HG03135 (cell line): ENCODE measurements around the gene CDT1.
"Not testable (repeated sequence)": the region's sequence is repeated elsewhere in the genome, so short reads cannot be mapped to it uniquely, and the experiment has no call there.

Source experiments
- ATAC-seq: cut with Tn5 transposase; IDR thresholded peaks from one replicate; pipeline ENCODE4 v1.9.1; 2021; ENCODE audit warnings: mild to moderate bottlenecking, moderate library complexity; ENCODE audit not compliant: unreplicated experiment

Gene CDT1

DNA sequence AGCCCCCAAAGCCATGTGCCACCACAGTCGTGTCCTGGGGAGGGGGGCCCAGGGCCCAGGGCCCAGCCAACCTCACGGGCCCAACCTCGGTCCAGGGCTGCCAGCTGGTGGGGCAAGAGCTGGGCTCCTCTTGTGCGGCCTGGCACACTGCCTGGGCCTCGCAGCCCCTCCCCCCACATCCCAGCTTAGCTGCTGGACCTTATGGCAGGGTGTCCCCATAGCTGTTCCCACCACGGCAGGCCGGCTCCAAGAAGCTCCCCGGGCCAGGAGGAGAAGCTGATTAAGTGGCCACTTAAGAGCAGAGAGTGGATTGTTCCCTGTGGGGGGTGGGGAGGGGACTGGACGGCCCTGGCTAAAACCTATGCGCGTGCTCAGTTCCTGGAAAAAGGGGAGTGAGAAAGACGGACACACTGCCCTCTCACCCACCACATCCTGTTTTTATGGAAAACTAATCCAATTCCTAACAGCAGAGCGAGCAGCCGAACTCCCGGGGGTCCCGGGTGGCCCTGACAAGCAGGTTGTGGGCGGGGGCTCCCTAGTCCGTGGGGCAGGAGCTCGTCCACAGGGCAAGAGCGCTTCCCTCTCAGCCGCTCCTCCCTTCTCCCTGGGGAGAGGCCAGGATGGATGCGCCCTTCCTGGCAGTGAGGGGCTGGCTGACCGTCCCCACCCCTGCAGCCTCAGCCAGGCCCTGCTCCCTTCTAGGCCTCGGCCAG is 35.4 kb upstream of the CDT1 start:
- ATAC-seq: no peak

DNA sequence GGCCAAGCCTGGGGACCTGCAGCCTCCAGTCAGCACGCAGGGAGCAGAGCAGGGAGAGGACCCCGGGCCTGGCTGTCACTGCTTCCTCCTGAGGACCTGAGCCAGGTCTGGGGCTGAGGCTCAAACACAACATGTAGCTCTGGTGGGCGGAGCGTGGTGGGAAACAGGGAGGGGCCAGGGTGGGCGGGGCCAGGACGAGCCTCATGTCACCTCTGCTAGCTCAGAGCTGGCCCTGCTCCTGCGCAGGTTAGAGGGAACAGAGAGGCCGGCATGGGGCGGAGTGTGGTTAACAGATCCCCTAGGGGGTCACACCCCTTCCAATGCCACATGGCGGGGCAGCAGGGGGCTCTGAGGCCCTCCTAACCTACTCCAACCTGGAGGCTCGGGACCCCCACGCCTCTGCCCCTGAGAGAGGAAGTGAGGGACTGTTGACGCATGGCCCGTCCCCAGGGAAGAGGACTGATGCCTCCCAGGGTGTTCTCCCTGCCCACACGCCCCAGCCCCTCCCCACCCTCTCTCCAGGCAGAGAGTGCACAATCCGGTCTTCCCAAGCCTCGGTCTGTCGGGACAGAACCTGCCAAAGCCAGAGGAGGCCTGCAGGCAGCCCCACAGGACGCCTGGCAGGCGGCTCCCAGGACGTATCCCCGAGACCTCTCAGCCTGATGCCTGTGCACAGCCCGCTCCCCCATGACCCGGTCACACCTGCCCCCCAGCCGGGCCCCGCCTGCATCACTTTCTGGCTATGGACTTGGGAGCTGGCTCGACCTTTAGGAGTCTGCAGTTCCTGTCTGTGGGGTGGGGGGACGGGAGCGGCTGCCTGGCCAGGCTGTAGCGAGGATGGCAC is 33.8 kb upstream of the CDT1 start:
- ATAC-seq: no peak

DNA sequence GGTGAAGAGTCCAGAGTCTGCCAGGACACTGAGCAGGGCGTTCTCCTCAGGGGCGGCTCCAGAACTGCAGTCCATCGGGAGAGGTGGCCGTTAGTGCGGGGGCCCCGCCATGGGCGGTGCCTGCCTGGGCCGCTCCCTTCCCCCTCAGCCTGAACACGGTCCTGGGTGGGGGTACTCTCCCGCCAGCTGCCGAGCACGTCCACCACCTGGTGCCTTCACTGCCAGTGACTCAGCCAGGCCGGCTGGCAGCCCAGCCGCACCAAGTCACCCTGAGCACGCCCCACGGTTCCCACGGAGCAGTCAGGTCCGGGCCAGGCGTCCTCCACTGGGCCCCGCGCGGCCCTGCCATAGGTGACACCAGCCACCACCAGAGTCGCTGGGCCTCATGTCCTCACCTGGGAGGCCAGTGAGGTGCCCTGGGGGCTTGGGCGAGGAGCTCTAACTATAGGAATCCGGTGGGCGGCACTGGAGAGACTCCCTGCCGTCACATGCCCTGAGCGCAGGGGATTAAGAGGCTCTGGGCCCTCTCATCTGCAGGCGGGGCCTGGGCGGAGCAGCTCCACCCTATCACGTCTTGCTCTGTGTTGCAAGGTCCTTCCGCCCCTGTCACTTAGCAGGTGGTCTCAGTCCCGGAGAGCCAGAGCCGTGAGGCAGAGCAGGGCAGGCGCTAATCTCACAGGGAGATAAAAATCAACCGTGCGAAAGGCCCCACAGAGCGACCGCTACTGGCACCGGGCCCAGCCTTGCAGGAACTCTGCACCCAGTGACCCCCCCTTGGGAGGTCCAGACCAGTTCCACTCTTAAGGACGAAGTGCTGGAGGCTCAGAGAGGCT is 32.9 kb upstream of the CDT1 start:
- ATAC-seq: no peak

DNA sequence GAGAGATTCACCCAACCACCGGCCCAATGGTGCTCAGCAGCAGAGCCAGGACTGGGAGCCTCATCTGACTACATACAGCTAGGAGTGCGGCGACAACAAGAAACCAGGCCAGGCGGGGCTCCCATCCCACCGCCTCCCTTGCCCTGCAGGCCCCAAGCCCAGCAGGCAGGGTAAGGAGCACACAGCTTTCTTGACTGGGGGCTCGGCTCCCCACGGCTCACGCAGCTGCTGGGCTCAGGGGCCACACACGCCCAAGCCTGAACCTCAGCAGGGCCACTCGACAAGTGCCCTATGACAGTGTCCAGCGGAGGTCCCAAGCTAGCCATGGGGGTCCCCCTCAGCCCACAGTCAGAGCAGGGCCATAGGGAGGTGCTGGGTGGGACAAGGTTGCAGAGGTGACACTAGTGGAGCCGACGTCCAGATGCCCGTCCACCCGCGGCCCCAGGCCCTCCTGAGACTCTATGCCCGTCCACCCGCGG is 32.3 kb upstream of the CDT1 start:
- no peak for ATAC-seq

DNA sequence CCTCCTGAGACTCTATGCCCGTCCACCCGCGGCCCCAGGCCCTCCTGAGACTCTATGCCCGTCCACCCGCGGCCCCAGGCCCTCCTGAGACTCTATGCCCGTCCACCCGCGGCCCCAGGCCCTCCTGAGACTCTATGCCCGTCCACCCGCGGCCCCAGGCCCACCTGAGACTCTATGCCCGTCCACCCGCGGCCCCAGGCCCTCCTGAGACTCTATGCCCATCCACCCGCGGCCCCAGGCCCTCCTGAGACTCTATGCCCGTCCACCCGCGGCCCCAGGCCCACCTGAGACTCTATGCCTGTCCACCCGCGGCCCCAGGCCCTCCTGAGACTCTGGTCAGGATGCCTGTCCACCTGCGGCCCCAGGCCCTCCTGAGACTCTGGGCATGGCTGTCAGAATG is 31.8 kb upstream of the CDT1 start:
- not testable (repeated sequence) for ATAC-seq

GRCh38 chr16:88772871-88773811 is 30.4 kb upstream of the CDT1 start:
- no peak for ATAC-seq

- ATAC-seq: no peak
Measured at GRCh38 chr16:88773812-88774291, 29.7 kb upstream of the CDT1 start.

DNA sequence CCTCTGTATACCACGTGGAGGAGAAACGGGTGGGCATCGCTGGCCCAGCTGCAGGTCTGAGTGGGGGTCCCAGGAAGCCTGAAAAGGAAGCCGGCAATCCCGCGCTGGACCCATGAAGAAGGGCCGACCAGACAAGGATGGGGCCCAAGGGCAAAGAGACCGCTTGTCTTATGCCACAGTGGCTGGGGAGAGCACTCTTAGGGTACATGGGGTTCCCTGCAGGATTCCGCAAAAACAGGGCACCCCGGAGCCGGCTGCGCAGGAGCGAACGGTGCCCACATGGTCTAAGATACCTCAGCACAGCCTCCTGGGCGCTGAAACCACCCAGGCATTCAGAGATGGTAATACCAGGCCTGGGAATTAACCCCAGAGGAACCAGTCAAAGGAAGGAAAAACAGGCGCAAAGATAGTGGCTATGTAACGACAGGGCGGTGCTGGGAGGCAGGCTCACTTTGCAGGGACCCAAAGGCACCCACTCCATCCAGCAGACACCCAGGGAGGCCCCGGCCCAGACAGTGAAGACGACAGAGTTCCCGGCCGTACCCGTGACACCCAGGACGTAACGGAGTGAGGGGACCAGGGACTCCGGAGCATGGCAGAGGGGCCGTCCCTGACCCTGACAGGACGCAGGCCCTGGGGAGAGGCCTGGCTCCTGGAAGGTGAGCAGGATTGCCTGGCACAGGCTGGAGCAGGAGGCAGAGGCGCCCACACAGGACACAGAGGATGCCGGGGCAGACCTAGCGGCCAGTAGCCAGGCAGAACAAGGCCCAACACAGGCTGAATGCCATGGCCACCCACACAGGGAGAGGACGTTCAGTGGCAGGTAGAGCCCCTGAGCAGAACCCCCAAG is 28.8 kb upstream of the CDT1 start:
- no peak for ATAC-seq

DNA sequence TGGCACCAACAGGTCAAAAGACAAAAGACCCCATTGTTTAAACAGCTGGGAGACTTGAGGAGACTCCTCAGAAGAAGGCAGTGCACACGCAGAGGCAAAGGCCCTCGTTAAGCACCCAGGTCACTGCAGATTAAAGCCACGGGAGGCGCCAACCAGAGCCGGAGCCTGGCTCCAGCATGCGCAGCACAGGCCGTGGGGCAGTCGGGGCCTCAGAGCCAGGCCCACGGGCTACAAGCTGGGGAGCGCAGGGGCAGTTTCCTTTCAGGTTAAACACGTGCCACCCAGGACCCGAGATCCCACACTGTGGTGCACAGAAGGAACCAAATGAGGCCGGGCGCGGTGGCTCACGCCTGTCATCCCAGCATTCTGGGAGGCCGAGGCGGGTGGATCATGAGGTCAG is 27.8 kb upstream of the CDT1 start:
- ATAC-seq: no peak

DNA sequence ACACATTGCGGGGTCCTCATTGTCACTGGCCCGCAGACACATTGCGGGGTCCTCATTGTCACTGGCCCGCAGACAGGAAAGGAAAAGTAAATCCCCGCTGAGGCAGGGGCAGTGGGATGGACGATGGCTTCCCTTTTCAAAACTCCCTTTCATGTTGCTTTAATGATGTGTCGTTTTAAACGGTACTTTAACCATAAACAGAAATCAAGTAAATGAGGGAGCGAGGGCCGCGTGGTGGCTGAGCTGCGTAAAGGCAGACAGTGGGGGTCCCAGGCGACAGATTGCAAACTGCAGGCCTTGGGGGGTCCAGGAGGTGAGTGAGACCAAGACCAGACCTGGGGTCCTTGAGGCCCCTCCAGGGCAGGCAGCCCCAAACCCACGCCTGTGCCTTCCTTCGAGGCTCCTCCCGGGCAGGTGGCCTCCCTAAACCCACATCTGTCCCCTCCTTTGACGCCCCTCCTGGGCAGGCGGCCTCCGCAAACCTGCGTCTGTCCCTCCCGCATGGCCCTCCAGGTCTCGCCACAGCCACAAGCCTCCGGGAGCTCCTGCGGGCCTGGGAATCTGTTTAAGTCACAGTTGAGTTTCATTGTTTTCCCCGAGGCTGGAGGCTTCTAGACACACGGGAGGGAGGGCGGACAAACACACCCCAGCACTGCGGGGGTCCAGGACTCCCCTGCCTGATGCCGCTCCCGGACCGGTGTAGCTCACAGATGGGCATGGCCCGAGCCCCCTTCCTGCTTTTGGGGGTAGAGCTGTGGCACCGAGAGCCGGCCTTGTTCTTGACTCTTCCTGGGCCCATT is 25.9 kb upstream of the CDT1 start:
- ATAC-seq: no peak

DNA sequence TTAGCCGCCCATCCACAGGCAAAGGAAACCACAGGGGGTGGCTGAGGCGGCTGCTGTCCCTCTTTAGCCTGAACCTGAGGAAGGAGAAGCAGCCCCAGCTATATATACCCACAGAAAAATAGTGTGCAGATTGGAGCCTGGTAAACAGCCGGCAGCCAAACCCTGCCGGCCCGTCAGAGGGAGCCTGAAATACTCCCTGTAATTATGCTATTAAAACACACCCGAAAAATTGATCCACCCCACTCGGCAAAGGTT is 25.4 kb upstream of the CDT1 start:
- no peak for ATAC-seq

- no peak for ATAC-seq
Measured at GRCh38 chr16:88778541-88779065, 25.0 kb upstream of the CDT1 start.

DNA sequence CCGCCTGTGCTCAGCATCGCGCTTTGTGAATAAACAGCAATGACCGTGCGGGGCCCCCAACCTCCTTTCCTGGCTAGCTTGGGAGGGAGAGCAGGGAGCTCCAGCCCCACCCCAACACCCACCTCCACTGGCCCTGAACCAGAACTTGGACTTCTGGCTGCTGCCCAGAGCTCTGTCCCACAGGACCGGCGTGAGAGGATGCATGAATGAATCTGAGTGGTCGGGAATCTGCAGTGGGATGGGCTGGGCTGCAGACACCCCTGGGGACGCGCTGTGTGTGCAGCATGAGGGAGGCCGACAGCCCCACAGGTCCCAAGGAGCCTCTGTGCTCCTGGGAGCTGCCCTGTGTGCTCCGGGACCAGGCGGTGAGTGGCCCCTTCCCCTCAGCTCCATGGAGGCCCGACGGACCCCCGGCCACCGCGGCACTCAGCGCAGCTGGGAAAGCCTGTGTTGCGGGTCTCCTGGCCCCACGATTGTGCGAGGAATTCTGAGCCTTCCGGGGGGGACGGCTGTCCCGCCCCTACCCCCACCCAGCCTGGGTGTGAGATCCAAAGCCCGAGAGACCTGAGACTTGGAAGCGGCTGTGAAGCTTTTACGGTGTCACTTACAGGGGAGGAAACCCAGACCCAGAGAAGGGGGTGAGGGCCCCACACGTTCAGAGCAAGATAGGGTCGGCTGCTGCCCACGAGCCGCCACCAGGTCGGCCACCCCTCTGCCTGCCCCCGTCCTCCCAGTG is 24.0 kb upstream of the CDT1 start:
- ATAC-seq: no peak

DNA sequence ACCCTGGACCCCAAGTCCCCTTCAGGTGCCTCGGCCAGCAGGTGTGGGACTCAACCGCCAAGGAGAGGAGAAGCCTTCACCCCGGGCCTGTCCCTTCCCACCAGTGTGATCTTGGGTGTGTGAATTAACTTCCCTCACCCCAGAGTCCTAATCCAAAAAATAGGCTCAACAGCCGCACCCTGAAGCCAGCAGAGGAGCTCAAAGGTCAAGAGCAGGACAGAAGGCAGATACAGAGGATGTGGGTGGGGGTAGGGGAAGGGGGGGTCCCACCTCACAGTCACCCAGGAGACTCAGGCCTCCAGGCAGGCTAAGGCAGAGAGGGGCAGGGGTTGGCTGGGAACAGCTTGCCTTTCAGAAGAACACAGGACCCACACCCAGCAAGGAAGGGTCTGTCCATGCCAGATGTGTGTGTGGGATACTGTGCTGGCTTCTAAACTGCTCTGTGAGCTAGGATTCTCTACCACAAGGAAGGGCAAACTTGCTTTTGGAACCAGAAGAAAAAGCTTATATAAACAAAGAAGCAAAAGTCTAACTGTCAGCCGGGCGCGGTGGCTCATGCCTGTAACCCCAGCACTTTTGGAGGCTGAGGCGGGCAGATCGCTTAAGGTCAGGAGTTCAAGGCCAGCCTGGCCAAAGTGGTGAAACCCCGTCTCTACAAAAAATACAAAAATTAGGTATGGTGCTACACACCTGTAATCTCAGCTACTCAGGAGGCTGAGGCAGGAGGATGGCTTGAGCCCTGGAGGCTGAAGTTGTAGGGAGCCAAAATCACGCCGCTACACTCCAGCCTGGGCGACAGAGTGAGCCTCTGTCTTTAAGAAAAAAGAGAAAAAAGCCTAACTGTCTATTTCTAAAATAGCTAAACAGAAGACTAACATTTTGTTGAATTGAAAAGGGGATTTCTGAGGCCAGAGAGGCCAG is 23.2 kb upstream of the CDT1 start:
- ATAC-seq: no peak

DNA sequence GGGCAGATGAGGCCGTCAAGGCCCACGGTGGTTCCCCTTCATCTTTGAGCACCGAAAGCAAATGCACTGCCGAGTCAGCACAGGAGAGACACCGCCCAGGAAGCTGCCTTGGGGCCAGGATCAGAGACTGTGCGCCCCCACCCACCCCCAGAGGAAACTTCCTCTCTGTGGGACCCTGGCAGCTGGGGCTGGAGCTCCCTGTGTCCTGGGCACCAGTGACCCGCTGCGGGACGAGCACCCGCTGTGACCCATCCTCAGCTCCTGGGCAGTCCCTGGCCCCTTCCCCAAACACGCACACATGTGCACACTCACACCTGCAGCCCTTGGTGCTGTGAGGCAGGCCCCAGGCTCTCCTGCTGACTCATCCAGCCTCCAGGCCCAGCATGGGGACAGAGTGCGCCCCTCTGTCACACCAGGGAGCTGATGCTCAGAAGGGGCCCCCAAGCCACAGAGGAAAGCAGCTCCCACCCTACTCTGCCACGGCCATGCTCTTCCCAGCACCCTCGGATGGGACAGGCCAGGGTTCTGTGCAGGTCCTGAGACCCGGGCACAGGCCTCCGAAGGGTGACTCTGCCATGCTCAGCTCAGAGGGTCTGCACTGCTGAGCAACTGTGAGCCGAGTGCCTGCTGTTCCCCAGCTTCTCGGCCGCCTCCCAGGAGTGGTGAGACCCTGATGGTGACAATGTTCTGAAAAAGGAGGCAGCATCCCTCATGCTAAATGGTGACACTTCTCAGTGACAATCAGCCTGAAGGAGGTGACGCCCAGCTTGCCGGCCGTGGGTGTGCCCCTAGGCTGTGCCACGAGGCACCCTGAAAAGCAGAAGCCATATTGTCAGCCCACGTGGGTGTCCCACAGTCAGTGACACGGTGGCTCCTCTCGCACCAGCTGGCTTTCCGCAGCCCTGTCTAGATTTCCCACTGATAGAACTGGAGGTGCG is 22.2 kb upstream of the CDT1 start:
- no peak for ATAC-seq
